Progenitor cell of endocrine pancreas (in vitro differentiated cells): ENCODE data around the gene MIX23. TPM values are rescaled to one million over a fixed set of nuclear protein-coding genes. Genes with fewer than 3 reads are reported as not detected.

ENCODE experiments used
- DNase-seq: peaks from one replicate; pipeline ENCODE4 v3.0.0; 2021; ENCODE audit warnings: low spot score; ENCODE audit not compliant: unreplicated experiment
- H3K27ac Mint-ChIP-seq: 2 replicates; pipeline ENCODE4 v1.8.0; 2021; ENCODE audit warnings: mild to moderate bottlenecking, moderate library complexity, mixed read lengths
- H3K27me3 Mint-ChIP-seq: 2 replicates; pipeline ENCODE4 v1.8.0; 2021; ENCODE audit warnings: mixed read lengths
- H3K36me3 Mint-ChIP-seq: 2 replicates; pipeline ENCODE4 v1.8.0; 2022; ENCODE audit warnings: mixed read lengths; ENCODE audit not compliant: insufficient read depth
- H3K4me1 Mint-ChIP-seq: 2 replicates; pipeline ENCODE4 v1.8.0; 2021; ENCODE audit warnings: low read depth, mixed read lengths
- H3K4me3 Mint-ChIP-seq: 2 replicates; pipeline ENCODE4 v1.8.0; 2021; ENCODE audit warnings: low read depth, mild to moderate bottlenecking, moderate library complexity, mixed read lengths
- H3K9me3 Mint-ChIP-seq: 2 replicates; pipeline ENCODE4 v1.8.0; 2021; ENCODE audit warnings: low read depth, mixed read lengths
- long read RNA-seq: library from polyadenylated mRNA; unstranded; transcript quantifications from one replicate; pipeline ENCODE4 v2.0.0, GENCODE V29; 2020
- total RNA-seq: library from RNA; stranded (reverse); gene quantifications from 2 replicates; pipeline ENCODE4 v1.2.1, GENCODE V29; 2021
- TF ChIP-seq, protein P1 (sequence below): fragments of 200-600 bp; sonication (generic); IDR thresholded peaks from one replicate; pipeline ENCODE4 v1.5.0; 2021; ENCODE audit warnings: antibody characterized with exemption, mild to moderate bottlenecking; ENCODE audit not compliant: unreplicated experiment

The MIX23 gene
- 53.5 and 55.4 TPM in 2 replicates for total RNA-seq
- long read RNA-seq, partial matches to known transcripts, result 0 of 6 reads
- long read RNA-seq, other reads (novel, unspliced or antisense), result 3 of 6 reads

DNA sequence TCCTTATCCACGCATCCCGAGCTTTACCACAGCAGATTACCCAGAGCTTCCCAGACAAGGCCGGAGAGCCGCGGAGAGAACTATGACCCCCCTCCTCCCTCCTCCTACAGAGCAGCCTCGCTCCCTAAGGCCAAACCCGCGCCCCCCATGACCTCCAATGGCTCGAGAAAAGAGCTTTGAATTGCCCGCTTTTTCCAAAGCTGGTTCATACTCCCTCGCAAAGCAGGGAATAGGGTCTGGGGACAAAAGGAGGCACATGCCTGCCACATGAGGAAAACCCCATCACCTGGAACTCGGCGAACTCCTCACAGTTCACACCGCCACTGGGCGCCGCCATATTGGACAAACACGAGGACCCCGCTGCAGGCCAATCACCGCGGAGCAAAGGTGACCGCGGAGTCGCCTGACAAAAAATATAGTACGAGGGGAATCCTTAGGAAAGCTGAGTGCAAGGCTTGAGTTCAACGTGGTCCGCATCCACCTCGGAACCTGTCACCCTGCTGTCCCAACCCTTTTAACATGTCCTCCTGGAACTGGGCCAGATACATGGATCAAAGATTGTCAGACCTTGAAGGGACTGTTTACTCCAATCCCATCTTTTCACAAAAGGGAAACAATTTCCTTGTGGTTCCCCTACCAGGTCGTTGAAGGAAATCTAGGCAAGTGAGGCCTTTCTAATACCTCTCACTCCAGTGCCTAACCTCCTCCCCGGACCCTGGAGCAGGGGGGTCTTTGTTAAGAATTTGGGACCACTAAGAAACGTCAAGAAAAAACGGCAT, at the start of gene MIX23:
Gene MIX23, minus strand, starts transcription at position 344 of the 779 bp plus-strand sequence. Its CDS starts 7 bp downstream, at position 337.
- peak; percentile 75 for DNase-seq
- peak within 1 kb of the TSS; percentile 97 for H3K27ac Mint-ChIP-seq
- H3K36me3 Mint-ChIP-seq, result peaks cover 6% of the 10 kb centered on the region
- H3K27me3 Mint-ChIP-seq, result no peaks in the 10 kb centered on the region
- H3K4me1 Mint-ChIP-seq, result peaks cover 28% of the 10 kb centered on the region
- H3K4me3 Mint-ChIP-seq, result peak within 1 kb of the TSS; percentile 95
- H3K9me3 Mint-ChIP-seq, result no peaks in the 10 kb centered on the region
- TF ChIP-seq, protein P1, sequence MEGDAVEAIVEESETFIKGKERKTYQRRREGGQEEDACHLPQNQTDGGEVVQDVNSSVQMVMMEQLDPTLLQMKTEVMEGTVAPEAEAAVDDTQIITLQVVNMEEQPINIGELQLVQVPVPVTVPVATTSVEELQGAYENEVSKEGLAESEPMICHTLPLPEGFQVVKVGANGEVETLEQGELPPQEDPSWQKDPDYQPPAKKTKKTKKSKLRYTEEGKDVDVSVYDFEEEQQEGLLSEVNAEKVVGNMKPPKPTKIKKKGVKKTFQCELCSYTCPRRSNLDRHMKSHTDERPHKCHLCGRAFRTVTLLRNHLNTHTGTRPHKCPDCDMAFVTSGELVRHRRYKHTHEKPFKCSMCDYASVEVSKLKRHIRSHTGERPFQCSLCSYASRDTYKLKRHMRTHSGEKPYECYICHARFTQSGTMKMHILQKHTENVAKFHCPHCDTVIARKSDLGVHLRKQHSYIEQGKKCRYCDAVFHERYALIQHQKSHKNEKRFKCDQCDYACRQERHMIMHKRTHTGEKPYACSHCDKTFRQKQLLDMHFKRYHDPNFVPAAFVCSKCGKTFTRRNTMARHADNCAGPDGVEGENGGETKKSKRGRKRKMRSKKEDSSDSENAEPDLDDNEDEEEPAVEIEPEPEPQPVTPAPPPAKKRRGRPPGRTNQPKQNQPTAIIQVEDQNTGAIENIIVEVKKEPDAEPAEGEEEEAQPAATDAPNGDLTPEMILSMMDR, result no peak

DNA sequence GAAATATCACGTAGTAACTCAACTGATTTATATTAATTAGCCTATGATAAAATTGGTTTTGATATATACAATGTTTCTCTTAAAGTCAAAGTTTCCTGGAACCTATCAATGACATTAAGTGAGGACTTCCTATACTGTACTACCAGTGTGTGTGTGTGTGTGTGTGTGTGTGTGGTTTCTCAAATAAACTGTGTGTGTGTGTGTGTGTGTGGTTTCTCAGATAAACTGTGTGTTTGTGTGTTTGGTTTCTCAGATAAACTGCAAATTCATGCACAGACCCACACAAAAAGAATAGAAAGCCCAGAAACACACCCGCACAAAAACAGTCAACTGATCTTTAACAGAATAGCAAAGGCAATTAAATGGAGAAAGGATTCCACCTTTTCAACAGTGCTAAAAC, 47.3 kb upstream of the MIX23 start:
- Mint-ChIP-seq H3K4me3 (no peak overlapping the region), H3K27me3 (no peaks in the 10 kb centered on the region), H3K36me3 (peaks cover 25% of the 10 kb centered on the region), H3K4me1 (peaks cover 1% of the 10 kb centered on the region), H3K27ac (no peak overlapping the region), H3K9me3 (no peaks in the 10 kb centered on the region)
- DNase-seq, result no peak
- TF ChIP-seq, protein P1, result no peak

DNA sequence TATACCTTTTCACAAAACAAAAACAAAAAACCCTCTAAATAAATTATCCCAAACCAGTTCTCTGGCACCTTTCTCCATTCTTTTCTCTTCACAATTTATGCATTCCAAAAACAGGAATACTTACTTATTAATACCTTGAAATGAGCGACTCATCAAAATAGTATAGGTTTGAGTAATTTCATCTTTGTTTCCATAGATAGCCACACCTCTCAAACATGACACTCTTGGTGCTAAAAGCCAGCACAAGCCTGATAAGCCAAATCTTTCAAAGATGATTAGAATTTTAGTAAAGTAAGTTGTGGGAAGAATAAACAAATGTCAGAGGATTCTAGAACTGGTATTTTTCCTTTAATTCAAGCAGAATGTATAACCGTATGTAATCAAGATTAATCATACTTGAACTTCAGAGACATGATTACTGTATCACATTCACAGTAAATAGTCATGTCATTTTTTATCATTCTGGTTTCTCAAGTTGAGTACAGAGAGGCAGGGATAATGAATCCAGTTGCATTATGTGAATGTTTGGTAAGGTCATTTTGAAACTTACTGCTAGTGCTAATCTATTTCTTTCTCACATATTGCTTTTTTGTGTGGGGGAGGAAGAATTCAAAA, 44.9 kb upstream of the MIX23 start:
- Mint-ChIP-seq H3K4me3 (no peak overlapping the region), H3K4me1 (peaks cover 1% of the 10 kb centered on the region), H3K27ac (no peak overlapping the region), H3K27me3 (no peaks in the 10 kb centered on the region), H3K9me3 (no peaks in the 10 kb centered on the region), H3K36me3 (peaks cover 19% of the 10 kb centered on the region)
- no peak for DNase-seq
- TF ChIP-seq, protein P1, result no peak

DNA sequence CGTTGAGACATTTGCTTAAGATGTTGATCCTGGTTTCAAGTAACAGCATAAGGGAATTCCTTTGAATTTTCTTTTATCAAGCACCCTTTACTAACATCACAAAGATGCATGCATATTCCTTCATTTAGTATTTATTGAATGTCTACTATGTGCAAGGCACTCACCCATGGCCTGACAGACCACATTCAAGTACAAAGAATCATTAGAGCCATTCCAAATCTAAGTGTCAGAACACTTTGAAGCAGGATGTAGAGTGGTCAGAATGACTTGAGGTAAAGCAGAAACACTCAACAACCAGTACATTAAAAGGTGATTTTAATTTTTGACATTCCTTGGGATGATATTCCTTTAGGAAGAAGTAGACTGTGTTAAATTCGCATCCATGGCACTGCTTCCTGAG, 38.8 kb upstream of the MIX23 start:
- no peak overlapping the region for H3K27ac Mint-ChIP-seq

DNA sequence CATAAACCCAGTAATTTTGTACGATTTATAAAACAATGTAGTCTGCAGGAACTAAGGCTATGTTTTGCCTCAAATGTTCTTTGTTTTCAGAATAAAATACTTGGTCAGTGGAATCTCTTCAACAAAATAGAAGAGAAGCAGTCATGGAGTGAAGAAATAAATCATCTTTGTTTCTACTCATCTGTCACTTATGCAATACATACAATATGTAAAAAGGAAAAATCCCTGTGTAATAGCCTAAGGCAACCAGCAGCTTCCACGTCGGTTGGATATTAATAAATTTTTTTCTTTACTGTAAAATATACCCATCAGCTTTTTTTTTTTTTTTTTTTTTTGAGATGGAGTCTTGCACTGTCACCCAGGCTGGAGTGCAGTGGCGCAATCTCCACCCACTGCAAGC, 38.1 kb upstream of the MIX23 start:
- H3K4me1 Mint-ChIP-seq, result peaks cover 6% of the 10 kb centered on the region
- TF ChIP-seq, protein P1, result no peak
- no peak for DNase-seq
- no peak overlapping the region for H3K27ac Mint-ChIP-seq
- H3K9me3 Mint-ChIP-seq, result no peaks in the 10 kb centered on the region
- H3K36me3 Mint-ChIP-seq, result peaks cover 4% of the 10 kb centered on the region
- no peak overlapping the region for H3K4me3 Mint-ChIP-seq
- no peaks in the 10 kb centered on the region for H3K27me3 Mint-ChIP-seq

More for the DNA sequence above, 38.8 kb upstream of the MIX23 start:
- DNase-seq, result no peak
- Mint-ChIP-seq H3K36me3 (peaks cover 4% of the 10 kb centered on the region), H3K4me3 (no peak overlapping the region), H3K4me1 (peaks cover 3% of the 10 kb centered on the region), H3K9me3 (no peaks in the 10 kb centered on the region), H3K27me3 (no peaks in the 10 kb centered on the region)
- TF ChIP-seq, protein P1, result no peak
